ENCODE data around the gene MAB21L4.

DNA sequence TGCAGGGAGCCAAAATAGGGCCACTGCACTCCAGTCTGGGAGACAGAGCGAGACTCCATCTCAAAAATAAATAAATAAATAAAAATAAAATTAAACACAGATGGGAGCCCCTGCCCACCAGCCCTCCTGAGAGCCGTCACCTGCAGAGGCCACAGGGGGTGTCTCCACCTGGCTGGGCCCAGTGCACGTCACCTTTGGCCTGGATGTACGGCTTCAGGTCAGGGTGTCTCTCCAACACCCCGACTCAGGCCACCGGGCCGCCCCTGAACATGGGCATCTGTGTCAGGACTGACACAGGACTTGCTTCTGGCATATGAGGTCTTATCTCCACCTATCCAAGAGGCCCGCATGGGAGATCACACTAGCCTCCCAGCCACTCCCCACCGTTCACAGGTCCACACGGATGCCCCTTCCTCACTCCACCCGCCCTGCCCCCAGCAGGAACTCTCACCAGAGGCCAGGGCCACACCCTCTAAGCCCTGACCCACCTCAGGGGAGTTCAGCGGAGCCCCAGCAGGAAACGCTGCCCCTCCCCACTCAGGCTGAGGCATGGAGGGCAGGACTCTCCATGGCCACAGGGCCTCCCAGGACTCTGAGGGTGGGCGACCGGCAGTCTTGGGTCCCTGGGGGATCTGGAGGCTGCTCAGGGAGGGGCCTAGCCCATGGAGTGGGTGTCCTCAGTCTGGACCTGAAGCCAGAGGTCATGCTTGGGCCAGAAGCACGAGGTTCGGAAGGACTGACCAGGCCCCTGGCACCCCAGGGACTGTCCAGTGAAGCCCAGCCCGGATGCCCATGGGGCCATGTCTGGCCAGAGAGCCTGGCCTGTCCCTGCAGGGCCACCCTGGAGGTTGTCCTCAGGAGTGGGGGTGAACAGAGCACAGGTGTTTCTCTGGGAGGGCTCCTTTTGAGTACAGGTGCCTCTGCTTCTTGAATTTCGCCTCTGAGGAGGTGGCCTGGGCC, 8.5 kb upstream of the MAB21L4 start:
- TF ChIP-seq, protein P1, sequence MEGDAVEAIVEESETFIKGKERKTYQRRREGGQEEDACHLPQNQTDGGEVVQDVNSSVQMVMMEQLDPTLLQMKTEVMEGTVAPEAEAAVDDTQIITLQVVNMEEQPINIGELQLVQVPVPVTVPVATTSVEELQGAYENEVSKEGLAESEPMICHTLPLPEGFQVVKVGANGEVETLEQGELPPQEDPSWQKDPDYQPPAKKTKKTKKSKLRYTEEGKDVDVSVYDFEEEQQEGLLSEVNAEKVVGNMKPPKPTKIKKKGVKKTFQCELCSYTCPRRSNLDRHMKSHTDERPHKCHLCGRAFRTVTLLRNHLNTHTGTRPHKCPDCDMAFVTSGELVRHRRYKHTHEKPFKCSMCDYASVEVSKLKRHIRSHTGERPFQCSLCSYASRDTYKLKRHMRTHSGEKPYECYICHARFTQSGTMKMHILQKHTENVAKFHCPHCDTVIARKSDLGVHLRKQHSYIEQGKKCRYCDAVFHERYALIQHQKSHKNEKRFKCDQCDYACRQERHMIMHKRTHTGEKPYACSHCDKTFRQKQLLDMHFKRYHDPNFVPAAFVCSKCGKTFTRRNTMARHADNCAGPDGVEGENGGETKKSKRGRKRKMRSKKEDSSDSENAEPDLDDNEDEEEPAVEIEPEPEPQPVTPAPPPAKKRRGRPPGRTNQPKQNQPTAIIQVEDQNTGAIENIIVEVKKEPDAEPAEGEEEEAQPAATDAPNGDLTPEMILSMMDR (IDR thresholded peaks at IDR 0.05), result no peak
- no peak for TF ChIP-seq POLR2AphosphoS5 (IDR thresholded peaks at IDR 0.05)

All from prostate gland (tissue), 2 donors.